HK-2 (cell line): ENCODE measurements around the gene FAM47E.
A peak's percentile ranks its signal among the peaks of the same experiment; 100 is the strongest.

Source experiments
- DNase-seq: peaks from one replicate; pipeline ENCODE4 v3.0.0-alpha.2; 2018; ENCODE audit not compliant: unreplicated experiment

Gene FAM47E

GRCh38 chr4:76301068-76301774 is 49.7 kb downstream of the FAM47E start:
- peak; percentile 40 for DNase-seq

DNA sequence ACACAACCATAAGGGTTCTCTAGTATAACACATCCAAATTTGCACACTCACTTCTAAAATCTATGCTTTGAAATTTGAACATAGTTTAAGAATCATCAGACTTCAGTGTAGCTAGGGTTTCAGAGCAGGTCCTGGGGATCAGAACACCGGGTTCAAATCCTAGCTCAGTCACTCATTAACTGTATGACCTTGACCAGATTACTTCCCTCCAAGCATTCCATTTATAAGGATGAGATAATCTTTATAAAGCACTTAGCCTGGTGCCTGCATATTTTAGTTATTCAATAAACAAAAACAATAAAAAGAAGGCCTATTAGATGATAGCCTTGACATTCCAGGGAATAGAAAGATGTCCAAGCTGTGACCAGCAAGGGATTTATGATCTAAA is 50.2 kb downstream of the FAM47E start:
- DNase-seq = no peak

- no peak for DNase-seq
Observed at GRCh38 chr4:76302826-76303438, 51.4 kb downstream of the FAM47E start.

- DNase-seq = no peak
Observed at GRCh38 chr4:76305033-76305687, 53.6 kb downstream of the FAM47E start.

GRCh38 chr4:76305971-76306881 is 54.7 kb downstream of the FAM47E start, which contains the start of gene STBD1:
STBD1 (plus strand) TSS chr4:76306733; CDS start chr4:76306770, 37 bp downstream.
- peak; percentile 89 for DNase-seq

- DNase-seq = peak; percentile 71
Observed at GRCh38 chr4:76306882-76307659, 55.5 kb downstream of the FAM47E start.

DNA sequence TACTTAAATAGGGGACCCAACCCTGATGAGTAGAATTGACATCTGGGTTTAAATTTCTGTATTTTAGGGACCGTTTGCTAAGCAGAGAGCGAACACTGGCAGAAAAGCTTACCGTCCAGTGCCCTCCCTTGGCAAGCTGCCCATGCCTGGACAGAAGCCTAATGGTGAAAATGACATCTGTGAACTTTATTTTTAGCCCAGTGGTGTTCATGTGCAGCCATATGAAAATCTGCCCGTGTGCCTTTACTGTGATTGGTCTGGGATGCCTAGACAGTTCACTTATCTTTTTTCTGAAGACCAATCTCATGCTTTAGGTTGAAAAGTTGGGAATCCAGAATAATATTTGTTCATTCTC is 56.1 kb downstream of the FAM47E start:
- no peak for DNase-seq

- no peak for DNase-seq
Observed at GRCh38 chr4:76308548-76308947, 57.0 kb downstream of the FAM47E start.

- DNase-seq = no peak
Observed at GRCh38 chr4:76309939-76310550, 58.5 kb downstream of the FAM47E start.

DNA sequence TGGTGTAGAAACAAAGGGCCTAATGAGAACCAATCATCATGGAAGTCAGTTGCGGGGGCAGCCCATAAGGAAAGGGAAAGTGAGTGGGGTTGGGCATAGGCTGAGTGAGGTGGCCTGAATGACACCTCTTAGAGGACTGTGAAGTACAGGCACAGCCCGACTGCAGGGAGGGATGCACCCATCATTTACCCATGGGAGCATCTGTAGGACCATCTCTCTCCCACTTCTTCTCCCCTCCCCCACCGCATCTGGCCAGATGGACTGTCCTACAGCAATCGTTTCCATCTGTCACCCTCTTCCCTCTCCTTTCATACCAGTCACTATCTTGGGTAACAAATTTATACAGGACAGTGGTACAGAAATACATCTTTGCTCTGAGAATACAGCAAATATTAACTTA is 59.2 kb downstream of the FAM47E start:
- no peak for DNase-seq

GRCh38 chr4:76311896-76312331 is 60.4 kb downstream of the FAM47E start:
- no peak for DNase-seq

- no peak for DNase-seq
Observed at GRCh38 chr4:76312457-76312856, 60.9 kb downstream of the FAM47E start.

GRCh38 chr4:76313547-76313946 is 62.0 kb downstream of the FAM47E start:
- DNase-seq = no peak

GRCh38 chr4:76315267-76315918 is 63.9 kb downstream of the FAM47E start:
- no peak for DNase-seq

GRCh38 chr4:76316131-76316530 is 64.6 kb downstream of the FAM47E start:
- DNase-seq = no peak

- DNase-seq = no peak
Observed at GRCh38 chr4:76322236-76322635, 70.7 kb downstream of the FAM47E start.

DNA sequence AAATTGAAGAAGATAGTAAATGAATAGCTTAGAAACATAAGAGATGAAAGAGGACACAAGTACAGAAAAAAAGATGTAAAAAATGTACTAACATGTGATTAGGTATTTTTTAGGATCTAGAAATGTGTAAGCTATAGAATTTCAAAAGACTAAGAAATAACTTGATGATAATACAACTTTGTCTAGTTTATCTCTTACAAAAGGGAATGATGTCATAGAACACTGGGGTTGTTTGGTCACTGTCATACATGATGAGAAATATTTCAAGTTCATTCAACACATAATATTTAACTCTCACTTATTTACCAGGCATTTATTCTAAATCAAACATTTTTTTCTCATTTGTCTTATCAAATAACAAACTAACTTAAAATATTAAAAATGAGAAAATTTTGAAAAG is 73.6 kb downstream of the FAM47E start:
- DNase-seq = no peak

DNA sequence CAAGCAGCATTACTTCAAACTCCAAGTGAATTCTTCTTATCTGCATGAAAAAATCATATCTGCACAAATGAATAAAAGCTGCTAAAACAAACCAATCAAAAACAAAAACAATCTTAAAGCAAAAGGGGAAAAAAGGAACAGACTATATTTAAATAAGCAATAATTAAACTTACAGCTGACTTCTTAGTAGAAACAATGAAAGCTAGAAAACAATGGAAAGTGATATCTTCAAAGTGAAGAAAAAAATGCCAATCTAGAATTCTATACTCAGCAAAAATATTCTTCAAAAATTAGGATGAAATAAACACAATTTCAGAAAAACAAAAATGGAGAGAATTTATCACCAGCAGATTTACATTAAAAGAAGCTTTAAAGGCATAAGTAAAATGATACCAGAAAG is 75.0 kb downstream of the FAM47E start:
- no peak for DNase-seq
